ENCODE data around the gene ZNF841. TPM values are rescaled to one million over a fixed set of nuclear protein-coding genes. Genes with fewer than 3 reads are reported as not detected.

The ZNF841 gene
- total and polyA plus RNA-seq, 2 donors (not counting 1 experiment from before 2014, with no cell fraction given): 7.4 to 50.8 TPM

GRCh38 chr19:52138278-52138982 is 42.9 kb upstream of the ZNF841 start:
- 20% methylated on average over 14 of the region's 14 CpGs for WGBS (ENCODE audit: insufficient coverage)
- ChIA-PET CTCF (interaction anchor here (0.6 to 6.0 kb wide), 8 partner anchors 34 to 99 kb away, joined by 3 to 82 read pairs (median 5); partner anchors contain the start of gene PPP2R1A), POLR2A (no interaction called here)
- Mint-ChIP-seq H3K9me3 (ENCODE audit: insufficient read depth) (peaks cover 2% of the 10 kb centered on the region), H3K27ac (peak overlapping the region; percentile 93), H3K4me1 (peaks cover 24% of the 10 kb centered on the region), H3K4me3 (peak overlapping the region; percentile 98), H3K27me3 (no peaks in the 10 kb centered on the region)
- intact Hi-C loops (cut with micrococcal nuclease): no loop called here
- Histone ChIP-seq H3K79me2 (ENCODE audit: control insufficient read depth, insufficient read depth, low read length) (peaks cover 44% of the 10 kb centered on the region), H2AFZ (ENCODE audit: insufficient read depth, low read depth, low read length, poor library complexity, severe bottlenecking) (peak overlapping the region; percentile 99), H3K4me3 (ENCODE audit: control extremely low read depth in 1 of 5, extremely low read depth in 1 of 5, insufficient read depth in 1 of 5, low read depth in 2 of 5, low read length in 4 of 5) (peak overlapping the region; percentile 86 to 100 (median 97)), H3K9ac (ENCODE audit: low read length) (peak overlapping the region; percentile 88), H3K4me1 (ENCODE audit: control insufficient read depth in 2 of 2, insufficient read depth in 2 of 2, low read length in 2 of 2) (peaks cover 13 to 16% of the 10 kb centered on the region in 2 donors), H3K27ac (ENCODE audit: low read length in 2 of 2) (peak overlapping the region in 1 of 2 donors; percentile 78), H4K20me1 (ENCODE audit: control insufficient read depth, insufficient read depth, low read length, poor library complexity, severe bottlenecking) (peaks cover 11% of the 10 kb centered on the region), H3K4me2 (replicated peaks; ENCODE audit: low read depth, low read length, poor library complexity, severe bottlenecking) (peak overlapping the region; percentile 86), H3K27me3 (replicated peaks in 1 of 4; ENCODE audit: control extremely low read depth in 1 of 4, control insufficient read depth in 3 of 4, insufficient read depth in 4 of 4, low read length in 3 of 4) (no peaks in the 10 kb centered on the region), H3K36me3 (replicated peaks in 1 of 2; ENCODE audit: control extremely low read depth in 1 of 2, control insufficient read depth in 1 of 2, extremely low read depth in 1 of 2, insufficient read depth in 2 of 2, low read length in 1 of 2) (no peaks in the 10 kb centered on the region), H3K9me3 (ENCODE audit: control extremely low read depth in 1 of 3, control insufficient read depth in 2 of 3, insufficient read depth in 1 of 3, low read length in 2 of 3) (peaks cover 0 to 19% (median 1%) of the 10 kb centered on the region in 3 donors)
- no peak for TF ChIP-seq EZH2 (IDR thresholded peaks at IDR 0.05; ENCODE audit: borderline replicate concordance, insufficient read depth, low read depth, low read length, poor library complexity, severe bottlenecking)
- TF ChIP-seq CTCF (IDR thresholded peaks at IDR 0.05): no peak
- no peak for ATAC-seq (ENCODE audit: low read depth)
- no peak for DNase-seq

GRCh38 chr19:52120286-52120685 is 24.7 kb upstream of the ZNF841 start:
- POLR2A ChIA-PET: no interaction called here
- no CpG with 5 or more reads among the region's 3 CpGs for WGBS (ENCODE audit: insufficient coverage)
- H3K9me3 Mint-ChIP-seq (ENCODE audit: insufficient read depth): peaks cover 42% of the 10 kb centered on the region

More at GRCh38 chr19:52120286-52120685, 24.7 kb upstream of the ZNF841 start:
- no peak overlapping the region for H3K9ac ChIP-seq (ENCODE audit: low read length)
- no peak for TF ChIP-seq EZH2 (IDR thresholded peaks at IDR 0.05; ENCODE audit: borderline replicate concordance, insufficient read depth, low read depth, low read length, poor library complexity, severe bottlenecking)
- no peak for TF ChIP-seq CTCF (IDR thresholded peaks at IDR 0.05)
- no peak overlapping the region for H3K4me3 Mint-ChIP-seq
- no peaks in the 10 kb centered on the region for H3K4me1 ChIP-seq (ENCODE audit: control insufficient read depth in 2 of 2, insufficient read depth in 2 of 2, low read length in 2 of 2)
- H3K4me1 Mint-ChIP-seq: no peaks in the 10 kb centered on the region
- H3K79me2 ChIP-seq (ENCODE audit: control insufficient read depth, insufficient read depth, low read length): no peaks in the 10 kb centered on the region
- no peak overlapping the region for H2AFZ ChIP-seq (ENCODE audit: insufficient read depth, low read depth, low read length, poor library complexity, severe bottlenecking)
- H3K27ac Mint-ChIP-seq: no peak overlapping the region
- peaks cover 22 to 71% of the 10 kb centered on the region in 2 experiments for H3K36me3 ChIP-seq (replicated peaks in 1 of 2; ENCODE audit: control extremely low read depth in 1 of 2, control insufficient read depth in 1 of 2, extremely low read depth in 1 of 2, insufficient read depth in 2 of 2, low read length in 1 of 2)
- no peaks in the 10 kb centered on the region for H3K27me3 Mint-ChIP-seq
- CTCF ChIA-PET: no interaction called here
- peaks cover 36 to 72% (median 46%) of the 10 kb centered on the region in 3 donors for H3K9me3 ChIP-seq (ENCODE audit: control extremely low read depth in 1 of 3, control insufficient read depth in 2 of 3, insufficient read depth in 1 of 3, low read length in 2 of 3)
- no peaks in the 10 kb centered on the region for H4K20me1 ChIP-seq (ENCODE audit: control insufficient read depth, insufficient read depth, low read length, poor library complexity, severe bottlenecking)
- intact Hi-C loops (cut with micrococcal nuclease): no loop called here
- no peaks in the 10 kb centered on the region for H3K27me3 ChIP-seq (replicated peaks in 1 of 4; ENCODE audit: control extremely low read depth in 1 of 4, control insufficient read depth in 3 of 4, insufficient read depth in 4 of 4, low read length in 3 of 4)
- H3K4me3 ChIP-seq (ENCODE audit: control extremely low read depth in 1 of 5, extremely low read depth in 1 of 5, insufficient read depth in 1 of 5, low read depth in 2 of 5, low read length in 4 of 5): no peak overlapping the region
- H3K27ac ChIP-seq (ENCODE audit: low read length in 2 of 2): no peak overlapping the region
- no peak overlapping the region for H3K4me2 ChIP-seq (replicated peaks; ENCODE audit: low read depth, low read length, poor library complexity, severe bottlenecking)
- no peak for ATAC-seq (ENCODE audit: low read depth)
- no peak for DNase-seq
